GM12865 (cell line): Measurements from ENCODE around the gene CRB2.

ENCODE experiments used
- DNase-seq: peaks from one replicate; pipeline ENCODE4 v3.0.0; 2010; ENCODE audit warnings: low read depth
- H3K4me3 ChIP-seq: 2 replicates; pipeline ENCODE4 v1.5.1; 2011; ENCODE audit warnings: mild to moderate bottlenecking, low read depth, low read length, control low read depth
- TF ChIP-seq, protein P1 (sequence below): IDR thresholded peaks from 2 replicates; pipeline ENCODE4 v1.5.1; 2011; ENCODE audit warnings: low read length, control low read depth, low read depth, inconsistent platforms; ENCODE audit not compliant: insufficient read depth; ENCODE audit errors: missing control alignments

Gene CRB2

DNA sequence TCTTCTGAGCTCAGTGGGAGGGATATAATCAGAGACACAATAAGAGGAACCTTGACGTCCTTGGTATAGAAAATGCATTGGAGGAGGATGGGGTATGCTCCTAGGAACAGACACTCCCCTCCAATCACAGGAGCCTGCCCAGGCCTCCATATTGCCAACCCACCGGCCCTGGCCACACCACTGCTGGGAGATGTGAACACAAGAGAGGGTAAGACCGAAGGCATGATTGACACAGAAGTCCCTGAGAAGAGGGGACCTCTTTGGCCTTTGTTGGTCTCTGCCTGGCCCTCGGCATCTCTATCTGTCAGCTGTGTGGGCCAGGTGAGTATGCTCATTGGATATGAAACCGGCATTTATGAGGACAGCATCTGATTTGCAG is 62.0 kb downstream of the CRB2 start:
- TF ChIP-seq, protein P1, sequence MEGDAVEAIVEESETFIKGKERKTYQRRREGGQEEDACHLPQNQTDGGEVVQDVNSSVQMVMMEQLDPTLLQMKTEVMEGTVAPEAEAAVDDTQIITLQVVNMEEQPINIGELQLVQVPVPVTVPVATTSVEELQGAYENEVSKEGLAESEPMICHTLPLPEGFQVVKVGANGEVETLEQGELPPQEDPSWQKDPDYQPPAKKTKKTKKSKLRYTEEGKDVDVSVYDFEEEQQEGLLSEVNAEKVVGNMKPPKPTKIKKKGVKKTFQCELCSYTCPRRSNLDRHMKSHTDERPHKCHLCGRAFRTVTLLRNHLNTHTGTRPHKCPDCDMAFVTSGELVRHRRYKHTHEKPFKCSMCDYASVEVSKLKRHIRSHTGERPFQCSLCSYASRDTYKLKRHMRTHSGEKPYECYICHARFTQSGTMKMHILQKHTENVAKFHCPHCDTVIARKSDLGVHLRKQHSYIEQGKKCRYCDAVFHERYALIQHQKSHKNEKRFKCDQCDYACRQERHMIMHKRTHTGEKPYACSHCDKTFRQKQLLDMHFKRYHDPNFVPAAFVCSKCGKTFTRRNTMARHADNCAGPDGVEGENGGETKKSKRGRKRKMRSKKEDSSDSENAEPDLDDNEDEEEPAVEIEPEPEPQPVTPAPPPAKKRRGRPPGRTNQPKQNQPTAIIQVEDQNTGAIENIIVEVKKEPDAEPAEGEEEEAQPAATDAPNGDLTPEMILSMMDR = no peak
- H3K4me3 ChIP-seq = no peak overlapping the region

DNA sequence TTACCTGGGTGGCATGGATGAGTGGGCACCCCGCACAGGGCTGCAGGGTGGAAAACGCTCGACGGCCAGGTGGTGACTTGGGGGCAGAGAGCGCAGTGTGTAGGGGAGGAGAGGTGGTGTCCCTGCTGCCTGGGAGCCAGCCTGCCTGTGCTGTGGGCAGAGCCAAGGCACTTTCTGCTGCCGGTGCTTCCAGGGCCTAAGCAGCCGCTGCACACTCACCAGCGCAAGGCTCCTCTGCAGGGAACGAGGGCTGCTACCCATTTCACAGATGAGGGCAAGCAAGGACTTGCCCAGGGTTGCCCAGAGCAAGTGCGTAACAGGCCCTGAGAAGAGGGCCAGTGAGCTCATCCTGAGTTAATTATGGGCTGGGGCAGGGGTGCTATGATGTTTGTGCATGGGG is 62.5 kb downstream of the CRB2 start:
- H3K4me3 ChIP-seq = no peak overlapping the region
- DNase-seq = no peak
- TF ChIP-seq, protein P1 = no peak

More for the DNA sequence above, 62.0 kb downstream of the CRB2 start:
- no peak for DNase-seq

DNA sequence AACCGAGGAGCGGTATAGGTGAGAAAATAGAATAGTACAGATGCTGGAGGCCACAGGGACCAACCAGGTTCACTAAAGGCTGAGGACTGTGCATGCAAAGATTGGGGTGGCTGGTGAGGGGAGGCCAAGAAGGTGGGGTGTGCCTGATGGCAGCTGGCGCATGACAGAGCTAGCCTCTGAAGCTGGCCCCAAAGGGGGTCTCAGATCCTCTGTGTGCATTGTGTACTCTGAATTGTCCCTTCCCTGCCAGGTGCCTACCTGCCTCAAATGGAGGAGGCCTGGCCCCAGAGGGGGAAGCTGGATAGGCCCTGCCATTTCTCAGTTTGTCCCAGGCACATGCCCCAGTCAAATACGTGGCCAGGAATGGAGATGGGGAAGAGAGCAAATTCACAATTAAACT is 63.1 kb downstream of the CRB2 start:
- H3K4me3 ChIP-seq = no peak overlapping the region
- no peak for DNase-seq
- TF ChIP-seq, protein P1 = no peak

DNA sequence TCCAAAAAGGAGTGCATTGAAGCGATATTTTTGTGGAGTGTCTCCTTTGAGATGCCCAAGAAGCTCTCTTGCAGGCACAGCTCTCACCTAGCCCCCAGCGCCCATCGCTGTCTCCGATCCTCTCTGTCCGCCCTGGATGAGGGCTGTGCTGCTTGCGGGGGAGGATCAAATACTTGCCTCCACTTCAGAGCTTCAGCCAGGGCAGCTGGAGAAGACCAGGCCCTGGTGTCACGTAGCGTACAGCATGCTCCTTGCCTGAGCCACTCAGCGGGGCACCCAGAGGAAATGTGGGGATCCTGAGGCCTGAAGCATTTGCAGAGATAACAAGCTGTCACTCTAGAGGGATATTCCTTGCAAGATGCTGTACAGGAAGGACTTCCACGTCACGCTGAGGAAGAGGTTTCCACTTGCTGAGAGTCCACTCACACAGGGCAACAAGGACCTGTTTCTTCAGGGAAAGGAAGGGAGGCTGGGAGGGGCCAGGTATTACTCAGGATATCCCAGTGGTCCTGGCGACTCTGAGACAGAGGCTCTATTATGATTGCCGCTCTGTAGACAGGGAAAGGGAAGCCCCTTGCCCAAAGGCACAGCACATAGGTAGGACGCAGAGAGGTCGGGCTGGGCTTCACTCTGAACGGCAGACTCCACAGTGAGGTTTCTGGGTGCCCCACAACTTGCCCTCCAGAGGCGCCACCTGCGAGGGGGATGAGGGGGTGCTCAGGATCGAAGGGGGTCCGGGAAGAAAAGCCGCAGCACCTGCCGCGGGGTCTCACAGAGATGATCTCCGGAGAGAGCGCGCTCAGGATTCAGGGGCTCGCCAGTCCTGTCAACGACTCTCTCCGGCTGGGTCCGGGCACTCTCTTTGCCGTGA is 64.0 kb downstream of the CRB2 start:
- DNase-seq = no peak
- TF ChIP-seq, protein P1 = no peak
- H3K4me3 ChIP-seq = no peak overlapping the region

DNA sequence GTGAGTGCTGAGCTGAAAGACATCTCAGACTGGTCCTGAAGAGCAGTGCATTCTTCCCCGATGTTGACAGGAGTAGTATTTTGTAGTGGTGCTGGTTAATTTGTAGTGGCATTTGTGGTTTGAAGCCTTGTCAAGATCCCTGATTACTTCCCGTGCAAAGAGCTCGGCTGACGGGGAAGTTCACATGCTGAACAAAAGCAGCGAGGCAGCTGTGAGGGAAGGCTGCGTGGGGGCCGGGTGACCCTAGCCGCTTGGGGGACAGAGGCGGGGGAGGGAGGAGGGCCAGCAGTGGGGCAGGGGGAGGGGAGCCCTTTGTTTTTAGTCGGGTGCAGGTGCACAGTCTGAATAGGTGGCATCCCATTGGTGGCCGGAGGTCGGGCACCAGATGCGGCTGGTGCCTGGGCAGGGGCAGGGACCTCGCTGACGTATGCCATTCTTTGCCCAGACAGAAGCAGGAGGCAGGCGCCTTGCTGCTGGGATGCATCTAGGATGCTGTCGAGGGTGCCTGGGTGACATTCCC is 64.7 kb downstream of the CRB2 start:
- DNase-seq = no peak
- TF ChIP-seq, protein P1 = no peak
- no peak overlapping the region for H3K4me3 ChIP-seq

DNA sequence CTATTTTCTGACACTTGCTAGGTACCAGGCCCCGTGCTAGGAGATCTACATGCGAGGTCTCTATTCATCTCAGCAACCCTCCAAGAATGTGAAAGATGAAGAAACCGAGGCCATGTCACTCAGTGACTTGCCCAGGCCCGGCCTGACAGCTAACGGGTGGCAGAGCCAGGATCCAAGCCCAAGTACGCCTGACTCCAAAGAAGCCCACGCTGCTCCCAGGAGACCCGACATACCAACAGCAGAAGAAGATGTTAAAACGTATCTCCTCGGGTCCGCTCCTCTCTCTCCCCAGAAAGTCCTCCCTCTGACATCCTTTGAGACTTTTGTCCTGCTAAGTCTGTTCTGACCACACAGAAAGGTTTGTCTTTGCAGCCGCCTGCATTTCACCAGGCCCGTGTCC is 65.2 kb downstream of the CRB2 start:
- H3K4me3 ChIP-seq = no peak overlapping the region
- no peak for DNase-seq
- TF ChIP-seq, protein P1 = no peak
